22Rv1 (cell line): ENCODE results near the gene FASTK.

Experiments used
- H3K27ac ChIP-seq: fragments of 450-650 bp; 2 replicates; pipeline ENCODE4 v1.5.1; 2017
- CTCF ChIP-seq: fragments of 450-650 bp; IDR thresholded peaks from 2 replicates; pipeline ENCODE4 v1.5.1; 2017; ENCODE audit warnings: mild to moderate bottlenecking
- ZFX ChIP-seq: fragments of 450-650 bp; IDR thresholded peaks from 2 replicates; pipeline ENCODE4 v1.6.1; 2017; ENCODE audit warnings: antibody characterized with exemption, borderline replicate concordance

The FASTK gene

GRCh38 chr7:151110941-151111645, 30.5 kb upstream of the FASTK start:
- TF ChIP-seq CTCF (peak; percentile 98), ZFX (no peak)
- 0 out of 2 replicates have a peak overlapping the region, but pooled peaks have one; percentile 20 for H3K27ac ChIP-seq

GRCh38 chr7:151110236-151110940, 29.8 kb upstream of the FASTK start:
- peak overlapping the region; percentile 20; the same call in 1 of the 2 replicates for H3K27ac ChIP-seq
- TF ChIP-seq ZFX (no peak), CTCF (no peak)

GRCh38 chr7:151109094-151110048, 28.8 kb upstream of the FASTK start:
- peak overlapping the region; percentile 20; the same call in 1 of the 2 replicates for H3K27ac ChIP-seq
- TF ChIP-seq CTCF (no peak), ZFX (no peak)

- H3K27ac ChIP-seq = 0 out of 2 replicates have a peak overlapping the region, but pooled peaks have one; percentile 20
- no peak for TF ChIP-seq ZFX
- no peak for TF ChIP-seq CTCF
These were observed 27.3 kb upstream of the FASTK start for GRCh38 chr7:151107882-151108281.

- no peak overlapping the region for H3K27ac ChIP-seq
- TF ChIP-seq ZFX (no peak), CTCF (no peak)
These were observed 24.0 kb upstream of the FASTK start for GRCh38 chr7:151104411-151105235.

- TF ChIP-seq ZFX (no peak), CTCF (no peak)
- H3K27ac ChIP-seq = no peak overlapping the region; the same call in 1 of the 2 replicates
These were observed 23.4 kb upstream of the FASTK start for GRCh38 chr7:151103973-151104372.
